HG03442 (cell line): ENCODE data around the gene DCLK2.

ENCODE experiments used
- ATAC-seq: cut with Tn5 transposase; IDR thresholded peaks from one replicate; pipeline ENCODE4 v1.9.1; 2021; ENCODE audit warnings: mild to moderate bottlenecking, moderate library complexity; ENCODE audit not compliant: unreplicated experiment

DCLK2 gene

GRCh38 chr4:150232029-150232428, 153.8 kb downstream of the DCLK2 start:
- ATAC-seq: no peak

- ATAC-seq: no peak
These were observed 156.0 kb downstream of the DCLK2 start for GRCh38 chr4:150234246-150234645.

- ATAC-seq: no peak
These were observed 157.1 kb downstream of the DCLK2 start for GRCh38 chr4:150235317-150235716.

GRCh38 chr4:150235808-150236271, 157.6 kb downstream of the DCLK2 start:
- ATAC-seq: no peak

GRCh38 chr4:150236626-150237025, 158.4 kb downstream of the DCLK2 start:
- no peak for ATAC-seq

- ATAC-seq: no peak
These were observed 159.0 kb downstream of the DCLK2 start for GRCh38 chr4:150237110-150237872.

GRCh38 chr4:150238591-150238990, 160.3 kb downstream of the DCLK2 start:
- no peak for ATAC-seq

- no peak for ATAC-seq
These were observed 161.8 kb downstream of the DCLK2 start for GRCh38 chr4:150240011-150240410.

GRCh38 chr4:150242820-150243458, 164.7 kb downstream of the DCLK2 start:
- ATAC-seq: no peak

GRCh38 chr4:150243932-150244331, 165.7 kb downstream of the DCLK2 start:
- no peak for ATAC-seq

- no peak for ATAC-seq
These were observed 166.4 kb downstream of the DCLK2 start for GRCh38 chr4:150244600-150244999.

GRCh38 chr4:150247184-150247583, 168.9 kb downstream of the DCLK2 start:
- no peak for ATAC-seq

GRCh38 chr4:150248181-150248580, 169.9 kb downstream of the DCLK2 start:
- ATAC-seq: no peak

- no peak for ATAC-seq
These were observed 172.2 kb downstream of the DCLK2 start for GRCh38 chr4:150250293-150250997.

- no peak for ATAC-seq
These were observed 172.9 kb downstream of the DCLK2 start for GRCh38 chr4:150250998-150251651.

- ATAC-seq: no peak
These were observed 173.5 kb downstream of the DCLK2 start for GRCh38 chr4:150251752-150252190.

GRCh38 chr4:150252306-150252705, 174.1 kb downstream of the DCLK2 start:
- ATAC-seq: no peak

GRCh38 chr4:150252741-150253140, 174.5 kb downstream of the DCLK2 start:
- no peak for ATAC-seq

GRCh38 chr4:150253416-150253815, 175.2 kb downstream of the DCLK2 start:
- no peak for ATAC-seq

- ATAC-seq: no peak
These were observed 175.9 kb downstream of the DCLK2 start for GRCh38 chr4:150253965-150254630.
